NCI-H774 (cell line): ENCODE data around the gene ESF1.

Experiments
- DNase-seq: peaks from one replicate; lab custom pipeline; 2025; lab: John Stamatoyannopoulos, UW

The ESF1 gene

DNA sequence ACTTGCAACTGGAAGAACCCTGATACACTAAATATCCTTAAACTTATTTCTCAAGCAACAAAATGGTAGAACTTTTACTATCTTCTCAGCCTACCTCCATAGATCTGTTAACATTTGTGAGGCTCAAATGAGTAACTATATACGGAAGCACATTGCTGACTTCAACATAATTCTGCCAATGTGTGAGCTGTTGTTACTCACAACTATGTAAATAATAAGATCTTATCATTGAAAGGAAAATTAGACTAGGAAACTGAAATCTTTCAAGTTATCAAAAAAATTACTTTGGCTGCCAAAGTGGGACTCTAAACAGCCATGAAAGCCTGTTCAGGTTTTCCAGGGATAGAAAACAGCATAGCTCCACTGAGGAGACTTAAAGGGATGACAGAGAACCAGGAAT is 105.8 kb downstream of the ESF1 start:
- no peak for DNase-seq

DNA sequence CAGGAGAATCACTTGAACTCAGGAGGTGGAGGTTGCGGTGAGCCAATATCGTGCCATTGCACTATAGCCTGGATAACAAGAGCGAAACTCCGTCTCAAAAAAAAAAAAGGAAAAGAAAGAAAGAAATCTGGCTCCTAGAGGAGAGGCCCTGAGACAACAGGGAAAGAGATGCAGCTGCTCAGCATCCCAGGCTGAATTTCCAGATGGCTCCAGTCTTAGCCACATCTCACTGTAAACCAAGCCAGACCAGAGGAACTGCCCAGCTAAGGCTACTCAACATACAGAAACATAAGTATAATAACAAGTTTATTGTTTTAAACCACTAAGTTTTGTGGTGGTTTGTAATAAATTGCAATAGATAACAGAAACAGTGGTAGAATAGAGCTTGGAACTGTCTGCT is 107.5 kb downstream of the ESF1 start:
- no peak for DNase-seq

DNA sequence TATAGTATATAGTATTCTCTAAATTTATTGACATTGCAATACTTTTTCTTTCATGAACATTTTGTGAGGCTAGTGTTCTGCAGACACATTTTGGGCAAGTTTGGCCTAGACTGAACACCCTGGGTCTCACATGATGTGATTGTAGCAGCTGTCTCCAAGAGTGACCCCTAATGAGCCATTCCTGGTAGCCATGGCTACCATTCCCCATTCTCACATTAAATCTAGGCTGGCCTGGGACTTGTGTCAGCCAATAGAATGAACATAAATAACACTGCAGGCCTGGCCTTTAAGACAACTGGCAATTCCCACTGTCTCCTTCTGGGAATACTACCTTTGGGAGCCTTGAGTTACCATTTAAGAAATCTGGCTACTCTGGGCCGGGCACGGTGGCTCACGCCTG is 108.0 kb downstream of the ESF1 start:
- no peak for DNase-seq

DNA sequence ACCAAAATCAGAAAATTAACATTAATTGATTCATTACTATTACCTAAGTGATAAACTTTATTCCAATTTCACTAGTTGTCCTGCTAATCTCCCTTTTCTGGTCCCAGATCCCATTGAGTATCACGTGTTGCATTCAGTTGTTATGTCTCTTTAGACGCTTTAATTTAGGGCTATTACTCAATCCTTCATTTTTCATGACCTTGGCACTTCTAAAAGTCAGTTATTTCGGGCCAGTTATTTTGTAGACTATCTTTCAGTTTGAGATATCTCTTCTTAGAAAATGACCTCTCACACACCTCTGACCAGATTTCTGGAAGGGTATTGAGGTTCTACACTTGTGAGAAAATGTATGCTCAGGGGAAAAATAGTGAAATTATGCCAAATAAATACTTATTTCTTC is 112.0 kb downstream of the ESF1 start:
- no peak for DNase-seq

DNA sequence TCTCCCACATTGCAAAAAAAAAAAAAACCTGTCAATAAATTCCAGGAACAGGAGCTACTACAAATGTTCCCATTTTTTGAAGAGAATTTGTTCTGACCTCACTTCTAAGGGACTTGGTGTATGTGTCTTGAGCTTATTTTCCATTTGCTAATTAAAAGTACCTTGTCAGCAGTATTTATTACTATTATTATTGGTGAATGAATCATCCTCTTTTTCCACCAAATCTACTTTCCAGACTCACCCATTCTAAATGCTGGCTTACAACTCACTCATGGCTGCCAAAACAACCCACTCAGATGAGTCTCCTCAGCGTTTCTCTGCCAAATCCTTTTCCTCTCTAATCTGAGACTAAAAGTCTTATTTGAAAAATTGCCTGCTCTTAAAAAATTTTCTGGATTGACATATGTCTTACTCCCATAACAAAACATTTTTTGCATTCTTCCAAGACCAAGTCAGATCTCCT is 112.8 kb downstream of the ESF1 start:
- no peak for DNase-seq

DNA sequence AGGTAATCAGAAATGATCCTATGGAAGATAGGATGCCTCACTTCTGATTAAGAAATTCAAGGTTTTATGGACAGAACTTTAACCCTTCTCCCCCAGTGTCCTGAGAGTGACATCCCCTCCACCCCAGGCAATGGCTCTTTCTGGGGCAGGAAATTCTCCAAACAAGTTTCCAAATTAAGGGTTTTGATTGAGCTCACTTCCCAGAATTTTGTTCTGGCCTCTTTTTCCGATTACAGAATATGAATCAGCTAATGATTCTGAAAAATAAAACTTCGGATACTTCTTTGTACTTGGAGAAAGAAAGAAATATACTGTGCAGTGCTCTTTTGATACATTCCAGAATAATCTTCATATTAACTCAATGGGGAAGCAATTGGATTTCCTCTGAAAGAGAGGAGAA is 113.2 kb downstream of the ESF1 start:
- DNase-seq, result no peak

DNA sequence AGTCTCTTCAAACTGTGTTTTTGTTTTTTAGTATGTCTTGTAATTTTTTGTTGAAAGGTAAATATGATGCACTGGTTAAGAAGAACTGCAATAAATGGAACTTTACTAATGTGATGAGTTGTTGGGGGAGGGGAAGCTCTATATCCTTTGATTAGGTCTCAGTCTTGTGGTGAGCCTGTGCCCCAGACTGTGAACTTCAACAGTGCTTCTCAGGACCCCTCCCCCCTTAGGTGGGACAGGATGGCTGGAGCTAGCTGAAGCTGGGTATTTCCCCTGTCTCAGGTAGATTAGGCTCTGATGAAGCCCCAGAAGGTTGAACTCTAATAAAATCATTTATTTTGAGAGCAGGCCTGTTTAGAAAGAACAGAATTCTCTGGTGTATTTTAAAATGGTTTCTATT is 114.6 kb downstream of the ESF1 start:
- no peak for DNase-seq

DNA sequence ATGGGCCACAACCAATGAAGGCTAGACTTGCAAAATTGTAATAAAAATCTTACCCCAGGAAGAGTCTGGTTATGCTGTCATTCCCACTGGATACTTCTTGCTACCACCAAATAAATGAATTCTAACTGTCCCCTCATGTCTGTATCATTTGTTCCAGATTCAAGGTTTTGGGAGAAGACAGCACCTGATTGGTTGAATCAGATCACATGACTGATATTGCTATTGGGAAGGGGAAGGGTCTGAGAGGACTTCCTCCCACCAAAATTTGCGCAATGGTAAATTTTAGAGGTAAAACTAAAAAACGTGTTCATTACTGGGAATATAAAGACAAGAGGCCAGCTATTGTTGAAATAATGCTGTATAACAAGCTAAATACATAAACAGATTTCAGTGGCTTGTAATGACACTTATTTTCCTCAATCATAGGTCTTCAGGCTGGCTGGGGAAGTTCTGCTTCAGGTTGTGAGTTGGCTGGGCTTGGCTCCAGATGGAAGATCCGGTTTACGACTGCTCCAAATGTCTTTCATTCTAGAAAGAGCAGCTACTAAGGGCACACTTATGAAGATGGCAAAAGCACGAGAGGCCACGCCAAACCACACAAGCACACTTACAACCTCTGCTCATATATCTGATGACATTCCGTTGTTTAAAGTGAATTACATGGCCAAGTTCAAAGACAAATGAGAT is 118.9 kb downstream of the ESF1 start:
- no peak for DNase-seq
